Activated effector memory CD4-positive, alpha-beta T cell treated with anti-CD3 and anti-CD28 coated beads, Interleukin-2, amount 50 U/mL, for 16 hours (primary cell): ENCODE data around the gene UGT1A6.

ENCODE experiments used
- DNase-seq: peaks from one replicate; pipeline ENCODE4 v3.0.0-alpha.2; 2020

The UGT1A6 gene

DNA sequence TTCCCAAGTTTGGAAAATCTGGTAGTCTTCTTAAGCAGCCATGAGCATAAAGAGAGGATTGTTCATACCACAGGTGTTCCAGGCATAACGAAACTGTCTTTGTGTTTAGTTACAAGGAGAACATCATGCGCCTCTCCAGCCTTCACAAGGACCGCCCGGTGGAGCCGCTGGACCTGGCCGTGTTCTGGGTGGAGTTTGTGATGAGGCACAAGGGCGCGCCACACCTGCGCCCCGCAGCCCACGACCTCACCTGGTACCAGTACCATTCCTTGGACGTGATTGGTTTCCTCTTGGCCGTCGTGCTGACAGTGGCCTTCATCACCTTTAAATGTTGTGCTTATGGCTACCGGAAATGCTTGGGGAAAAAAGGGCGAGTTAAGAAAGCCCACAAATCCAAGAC lies 79.5 kb downstream of the UGT1A6 start:
- DNase-seq = no peak

DNA sequence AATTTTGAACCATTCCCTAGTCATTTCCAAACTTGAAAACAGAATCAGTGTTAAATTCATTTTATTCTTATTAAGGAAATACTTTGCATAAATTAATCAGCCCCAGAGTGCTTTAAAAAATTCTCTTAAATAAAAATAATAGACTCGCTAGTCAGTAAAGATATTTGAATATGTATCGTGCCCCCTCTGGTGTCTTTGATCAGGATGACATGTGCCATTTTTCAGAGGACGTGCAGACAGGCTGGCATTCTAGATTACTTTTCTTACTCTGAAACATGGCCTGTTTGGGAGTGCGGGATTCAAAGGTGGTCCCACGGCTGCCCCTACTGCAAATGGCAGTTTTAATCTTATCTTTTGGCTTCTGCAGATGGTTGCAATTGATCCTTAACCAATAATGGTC lies 79.9 kb downstream of the UGT1A6 start:
- no peak for DNase-seq

DNA sequence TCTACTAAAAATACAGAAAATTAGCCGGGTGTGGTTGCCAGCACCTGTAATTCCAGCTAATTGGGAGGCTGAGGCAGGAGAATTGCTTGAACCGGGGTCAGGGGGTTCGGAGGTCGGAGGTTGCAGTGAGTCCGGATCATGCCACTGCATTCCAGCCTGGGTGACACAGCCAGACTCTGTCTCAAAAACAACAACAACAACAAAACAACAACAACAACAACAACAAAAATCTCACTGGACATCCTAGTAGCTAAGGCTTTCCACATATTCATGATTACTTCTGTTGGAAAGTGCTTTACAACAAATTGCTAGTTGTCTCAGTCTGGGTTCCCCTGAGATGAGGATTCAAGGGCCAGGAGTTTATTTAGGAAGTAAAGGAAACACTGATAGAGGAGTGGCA lies 81.2 kb downstream of the UGT1A6 start:
- no peak for DNase-seq

DNA sequence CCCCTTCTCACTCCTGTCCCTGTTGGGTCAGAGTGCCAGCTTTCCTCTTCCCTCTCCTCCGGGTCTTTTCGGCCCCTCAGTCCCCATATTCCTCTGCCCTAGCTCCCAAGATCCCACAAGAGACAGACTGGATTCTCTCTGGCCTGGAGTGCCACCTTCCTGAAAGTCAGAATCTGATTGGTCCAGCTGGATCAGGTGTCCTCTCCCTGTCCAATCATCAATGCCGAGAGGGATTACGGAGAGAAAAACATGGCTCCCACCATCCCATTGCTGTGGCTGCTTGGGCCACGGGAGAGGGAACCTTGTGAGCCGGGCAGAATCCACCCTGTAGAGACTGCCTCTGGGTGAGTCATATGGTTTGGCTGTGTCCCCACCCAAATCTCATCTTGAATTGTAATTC lies 82.7 kb downstream of the UGT1A6 start:
- no peak for DNase-seq

DNA sequence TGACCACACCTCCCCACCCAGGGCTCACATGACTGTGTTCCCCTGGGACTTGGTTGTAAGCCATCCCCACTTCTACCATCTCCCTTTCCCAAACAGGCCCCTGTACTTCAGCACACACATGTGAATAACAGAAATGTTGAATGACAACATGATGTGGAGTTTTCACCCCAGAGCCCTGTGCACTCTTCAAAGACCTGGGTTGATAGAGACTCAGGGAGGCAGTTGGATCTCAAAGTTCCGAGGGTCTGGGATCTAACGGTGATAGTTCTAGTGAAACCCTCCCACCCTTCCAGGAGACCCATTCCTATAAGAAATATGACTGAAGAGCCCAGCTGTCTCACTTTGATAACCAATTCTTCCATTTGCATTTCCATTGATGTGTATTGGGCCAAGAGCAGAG lies 85.3 kb downstream of the UGT1A6 start, which contains the start of gene MROH2A:
TSS of gene MROH2A (plus strand) at position 301 of the 400 bp plus-strand sequence. CDS start 1,029 bp downstream, outside the sequence.
- no peak for DNase-seq

DNA sequence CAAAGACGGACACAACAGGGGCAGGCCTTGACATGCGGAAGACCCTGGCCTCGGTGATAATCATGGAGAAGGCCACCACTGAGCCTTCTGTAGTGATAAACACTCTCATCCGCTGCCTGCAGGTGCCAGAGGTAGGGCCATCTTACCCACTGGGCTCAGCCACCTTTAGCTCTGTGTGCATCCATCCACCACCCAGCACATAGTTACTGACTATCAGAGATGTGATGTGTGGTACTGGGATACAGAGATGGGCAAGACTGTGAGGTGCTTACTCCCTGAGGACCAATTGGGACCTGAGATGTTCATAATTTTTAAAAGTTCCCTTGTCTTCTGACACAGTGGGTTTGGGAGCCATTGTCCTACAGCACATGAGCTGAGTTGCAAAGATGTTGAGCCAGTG lies 87.0 kb downstream of the UGT1A6 start:
- DNase-seq = no peak

DNA sequence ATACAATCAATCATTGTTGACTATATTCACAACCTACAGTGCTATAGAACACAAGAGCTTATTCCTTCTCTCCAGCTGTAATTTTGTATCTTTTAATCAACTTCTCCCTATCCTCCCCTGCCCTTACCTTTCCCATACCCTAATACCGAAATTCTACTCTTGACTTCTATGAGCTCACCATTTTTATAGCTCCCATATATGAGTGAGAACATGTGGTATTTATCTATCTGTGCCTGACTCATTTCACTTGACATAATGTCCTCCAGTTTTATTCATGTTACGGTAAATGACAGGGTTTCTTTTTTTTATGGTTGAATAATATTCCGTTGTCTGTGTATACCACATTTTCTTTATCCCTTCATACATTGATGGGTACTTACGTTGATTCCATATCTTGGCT lies 88.1 kb downstream of the UGT1A6 start:
- DNase-seq = no peak

DNA sequence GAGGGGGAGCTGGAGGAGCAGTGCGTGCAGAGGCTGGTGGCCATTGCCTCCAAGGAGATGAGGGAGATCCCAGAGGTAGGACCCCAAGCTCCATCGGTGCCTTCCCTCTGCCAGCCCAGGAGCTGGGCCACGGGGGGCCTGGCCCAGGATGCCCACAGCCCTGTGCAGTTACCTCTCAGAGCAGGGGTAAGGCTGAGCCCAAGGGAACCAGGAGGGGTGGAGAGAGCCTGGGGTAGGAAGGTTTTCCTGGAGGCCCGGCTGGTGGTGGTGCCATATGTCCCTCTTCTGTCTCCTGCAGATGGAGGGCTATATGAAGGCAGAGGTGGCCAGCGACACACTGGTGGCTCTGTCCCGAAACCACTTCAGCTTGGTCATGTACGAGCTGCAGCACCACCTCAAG lies 96.9 kb downstream of the UGT1A6 start:
- no peak for DNase-seq

DNA sequence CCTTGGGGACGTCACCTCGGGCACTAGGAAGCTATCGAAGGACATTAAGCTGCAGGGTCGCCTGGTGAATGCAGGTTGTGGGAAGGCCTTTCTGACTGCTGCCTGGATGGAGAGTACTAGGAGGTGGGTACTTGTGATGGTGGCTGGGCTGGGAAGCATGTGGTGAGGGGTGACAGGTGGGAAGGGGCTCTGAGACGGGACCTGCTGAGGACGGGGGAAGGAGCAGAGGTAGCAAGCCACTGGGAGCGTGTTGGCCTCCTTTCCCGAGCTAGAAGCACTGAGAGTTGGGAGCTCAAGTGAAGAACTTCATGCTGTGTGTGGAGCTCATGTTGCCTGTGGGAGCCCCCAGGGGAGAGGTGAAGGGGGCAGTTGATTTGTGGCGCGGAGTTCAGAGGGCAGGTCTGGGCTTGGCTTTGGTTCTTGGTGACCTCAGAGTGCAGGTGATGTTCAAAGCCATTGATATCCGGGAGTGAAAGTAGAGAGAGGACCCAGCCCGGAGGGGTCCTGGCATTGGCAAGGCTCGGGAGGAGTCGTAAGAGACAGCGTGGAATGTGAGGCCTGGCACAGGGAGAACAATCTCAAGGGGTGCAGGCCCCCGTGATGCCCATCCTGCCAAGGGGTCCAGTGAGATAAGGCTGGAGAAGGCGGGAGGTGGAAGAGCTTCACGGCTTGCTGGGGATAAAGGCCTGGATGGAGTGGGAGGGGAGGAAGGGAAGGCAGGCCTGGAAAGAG lies 98.6 kb downstream of the UGT1A6 start:
- no peak for DNase-seq

DNA sequence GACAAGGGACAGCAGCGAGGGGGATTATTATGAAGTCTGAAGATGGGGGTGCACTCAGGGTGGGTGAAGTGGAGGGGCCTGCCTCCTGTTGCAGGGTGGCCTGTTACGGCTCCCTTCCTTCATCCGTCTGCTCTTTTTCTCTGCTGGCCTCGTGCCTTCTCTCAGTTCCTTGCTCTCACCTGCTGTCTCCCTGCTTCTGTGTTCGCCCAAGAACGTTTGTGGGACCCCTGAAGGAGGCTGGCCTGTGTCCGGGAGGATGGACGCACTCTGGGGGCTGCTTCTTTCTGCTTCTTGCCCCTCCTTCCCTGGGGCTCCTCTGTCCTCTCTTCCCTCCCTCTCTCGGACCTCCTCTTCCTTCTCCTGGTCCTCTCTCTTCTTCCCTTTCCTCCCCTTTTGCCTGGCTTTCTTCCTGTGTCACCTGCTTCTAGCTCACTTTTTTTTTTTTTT lies 99.2 kb downstream of the UGT1A6 start:
- DNase-seq = peak; percentile 54

DNA sequence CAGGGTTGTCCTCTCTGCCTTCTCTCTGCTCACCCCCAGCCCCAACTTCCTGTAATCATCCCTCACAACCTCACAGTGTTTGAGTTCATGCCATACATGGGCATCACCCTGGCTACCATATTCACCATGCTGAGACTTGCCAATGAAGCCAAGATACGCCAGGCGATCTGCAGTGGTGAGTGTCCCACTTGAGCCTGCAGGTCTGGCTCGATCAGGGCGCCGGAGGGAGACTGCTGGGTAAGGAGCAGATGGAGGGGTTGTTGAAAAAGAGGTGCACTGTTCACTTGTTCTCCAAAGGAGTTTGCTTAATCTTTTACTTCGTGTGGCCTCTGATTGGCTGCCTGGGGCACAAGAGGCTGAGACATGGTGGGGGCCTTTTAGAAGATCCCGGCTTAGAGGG lies 100.0 kb downstream of the UGT1A6 start:
- no peak for DNase-seq

DNA sequence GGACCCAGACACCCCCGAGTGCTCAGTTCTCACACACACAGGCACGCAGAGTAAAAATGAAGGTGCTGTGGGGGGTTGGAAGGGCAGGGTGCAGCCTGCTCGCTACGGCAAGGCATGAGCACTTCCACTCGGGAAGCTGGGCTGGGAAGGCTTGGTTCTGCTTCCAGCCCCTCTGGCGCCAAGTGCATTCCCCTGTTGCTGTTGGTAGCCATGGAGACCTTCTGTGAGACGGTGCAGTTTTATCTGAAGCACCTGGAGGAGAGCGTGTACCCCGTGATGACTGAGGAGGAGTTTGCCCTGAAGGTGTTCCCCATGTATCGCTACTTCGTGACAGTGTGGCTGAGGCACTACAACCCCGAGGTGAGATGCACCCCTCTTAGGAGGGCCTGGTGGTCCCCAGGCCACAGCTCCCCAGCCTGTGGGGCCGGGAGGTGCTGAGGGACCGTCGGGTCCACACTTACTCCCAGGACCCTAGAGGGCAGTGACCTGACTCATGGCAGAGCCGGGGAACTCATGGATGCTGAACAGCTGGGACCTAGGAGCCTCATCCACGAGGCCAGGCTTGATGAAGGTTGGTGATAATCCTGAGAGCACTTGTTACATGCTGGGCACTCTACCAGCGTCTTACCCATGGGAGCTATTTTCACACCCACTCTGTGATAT lies 100.9 kb downstream of the UGT1A6 start:
- DNase-seq = peak; percentile 49

DNA sequence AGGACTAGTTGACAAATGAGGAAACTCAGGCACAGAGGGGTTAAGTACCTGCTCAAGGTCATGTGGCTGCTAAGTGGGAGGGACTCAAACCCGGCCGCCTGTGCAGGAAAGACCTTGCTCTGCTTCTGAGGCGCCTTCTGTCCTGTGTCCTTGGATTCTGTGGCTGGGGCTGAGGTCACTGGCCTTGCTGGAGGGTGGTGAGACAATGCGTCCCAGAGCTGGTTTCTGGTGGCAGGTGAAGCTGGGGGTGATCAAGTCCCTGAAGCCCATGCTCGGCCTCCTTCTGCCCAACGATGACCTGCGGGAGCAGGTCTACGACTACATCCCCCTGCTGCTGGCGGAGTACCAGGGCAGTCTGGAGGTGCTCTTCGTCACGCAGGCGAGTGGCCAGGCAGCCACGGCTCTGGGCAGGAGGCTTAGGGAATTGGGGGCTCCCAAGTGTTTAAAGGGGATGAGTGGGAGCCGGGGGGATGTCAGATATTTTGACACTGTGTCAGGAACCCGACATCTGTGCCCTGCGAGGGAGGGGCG lies 101.5 kb downstream of the UGT1A6 start:
- peak; percentile 57 for DNase-seq

DNA sequence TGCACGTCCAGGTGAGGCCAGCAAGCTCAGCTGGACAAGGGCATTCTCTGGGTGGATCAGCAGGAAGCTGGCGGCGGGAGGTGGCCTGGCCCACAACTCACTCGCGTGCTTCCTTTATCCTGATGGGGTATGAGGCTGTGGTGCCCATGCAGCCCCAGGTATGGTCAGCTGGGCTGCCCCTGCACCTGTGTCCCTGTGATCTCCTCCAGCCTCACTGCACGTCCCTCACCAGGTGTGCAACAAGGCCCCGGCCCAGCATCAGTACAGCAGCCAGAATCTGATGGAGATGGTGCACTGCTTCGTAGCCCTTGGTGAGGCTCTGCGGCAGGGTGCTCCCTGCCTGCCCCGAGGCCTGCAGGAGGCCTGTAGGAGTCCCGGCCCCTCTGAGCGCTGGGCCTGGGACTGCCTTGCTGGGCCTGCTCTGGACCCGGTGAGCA lies 103.1 kb downstream of the UGT1A6 start:
- DNase-seq = no peak

DNA sequence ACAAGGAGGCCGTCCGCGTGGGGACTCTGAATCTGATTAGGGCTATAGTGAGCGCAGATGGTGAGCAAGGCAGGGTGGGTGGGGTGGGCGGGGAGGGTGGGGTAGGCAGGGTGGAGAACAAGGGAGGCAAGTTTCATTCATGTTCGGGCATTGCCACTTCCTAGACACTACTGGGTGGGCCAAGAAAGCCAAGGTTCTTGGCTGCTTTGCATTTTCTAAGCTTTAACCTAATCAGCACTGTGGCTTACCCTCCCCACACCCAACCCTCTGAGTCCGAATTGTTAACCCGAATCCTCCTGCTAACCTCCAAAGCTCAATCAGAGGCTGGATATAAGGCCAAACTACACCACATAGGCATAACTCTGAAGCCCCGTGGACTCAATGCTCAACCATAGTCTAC lies 103.6 kb downstream of the UGT1A6 start:
- DNase-seq = no peak

DNA sequence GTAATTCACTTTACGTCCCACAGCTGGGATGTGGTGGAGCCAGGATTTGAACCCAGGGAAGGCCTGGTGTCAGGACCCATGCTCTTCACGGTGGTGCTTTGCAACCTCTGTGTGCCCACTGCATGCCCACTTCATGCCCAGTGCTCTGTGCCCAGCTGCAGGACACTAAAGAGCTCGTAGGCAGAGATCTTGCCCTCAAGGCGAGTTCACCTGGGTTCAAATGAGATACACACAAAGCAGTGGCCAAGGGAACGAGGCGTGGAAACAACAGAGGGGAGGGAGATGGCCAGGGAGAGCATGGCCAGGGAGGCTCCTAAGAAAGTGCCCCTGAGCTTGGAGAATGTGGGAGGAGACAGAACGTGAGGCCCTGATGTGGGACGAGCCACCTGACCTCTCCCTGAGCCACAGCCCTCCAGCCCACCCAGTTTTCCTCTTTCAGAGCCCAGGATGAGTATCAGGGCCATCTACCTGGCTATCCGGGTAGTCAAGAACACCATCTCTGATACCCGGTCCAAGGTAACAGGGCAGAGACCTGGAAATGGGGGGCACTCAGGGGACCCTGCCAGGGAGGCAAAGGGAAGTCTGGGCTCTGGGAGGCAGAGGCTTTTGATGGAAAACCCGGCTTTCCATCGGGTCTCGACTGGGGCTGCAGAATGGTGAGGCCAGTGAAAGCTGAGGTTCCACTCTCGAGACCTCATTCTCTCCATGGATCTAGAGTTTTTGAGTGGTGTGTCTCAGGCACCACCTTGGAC lies 105.8 kb downstream of the UGT1A6 start:
- no peak for DNase-seq

DNA sequence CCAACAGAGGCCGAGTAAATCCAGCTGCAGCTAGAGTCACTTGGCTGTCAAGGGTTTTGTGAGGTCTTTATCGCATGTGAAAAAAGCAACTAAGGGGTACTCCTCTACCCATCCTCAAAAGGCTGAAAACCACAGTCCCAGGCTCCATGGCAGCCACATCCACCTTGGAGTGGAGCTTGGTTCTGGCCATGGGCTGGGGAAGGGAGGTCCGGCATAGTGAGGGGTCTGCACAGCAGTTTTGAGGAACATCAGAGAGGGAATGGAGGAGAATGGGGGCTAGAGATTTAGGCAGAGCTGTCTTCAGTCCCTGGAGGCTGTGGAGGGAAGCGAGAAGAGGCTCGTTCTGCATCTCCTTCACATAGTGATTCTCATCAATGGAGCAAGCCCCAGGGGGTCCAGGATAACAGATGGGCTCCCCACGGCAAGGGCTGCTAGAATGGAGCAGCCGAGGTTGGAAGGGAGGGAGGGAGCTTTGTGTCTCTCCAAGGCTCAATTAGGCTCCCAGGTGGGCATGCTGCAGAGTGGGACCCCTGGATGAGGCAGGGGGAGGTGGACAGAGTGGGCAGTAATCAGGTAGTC lies 106.5 kb downstream of the UGT1A6 start:
- peak; percentile 53 for DNase-seq

DNA sequence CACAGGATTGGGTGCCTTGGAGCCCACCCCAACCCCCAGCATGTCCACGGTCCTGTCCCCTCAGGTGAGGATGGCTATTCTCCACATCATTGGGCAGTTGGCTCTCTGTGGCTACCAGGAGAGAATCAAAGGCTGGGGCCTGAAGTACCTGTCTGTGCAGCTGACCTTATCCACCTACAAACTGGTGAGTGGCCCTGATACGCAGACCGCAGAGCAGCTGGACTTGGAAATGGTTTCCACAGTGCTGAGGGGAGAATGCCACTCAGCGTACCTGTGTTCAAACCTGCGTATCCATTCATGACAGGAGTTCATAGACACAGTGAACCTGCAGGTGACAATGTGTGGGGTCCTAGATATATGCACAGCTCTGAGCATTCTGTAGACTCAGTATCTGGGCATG lies 107.0 kb downstream of the UGT1A6 start:
- peak; percentile 41 for DNase-seq

DNA sequence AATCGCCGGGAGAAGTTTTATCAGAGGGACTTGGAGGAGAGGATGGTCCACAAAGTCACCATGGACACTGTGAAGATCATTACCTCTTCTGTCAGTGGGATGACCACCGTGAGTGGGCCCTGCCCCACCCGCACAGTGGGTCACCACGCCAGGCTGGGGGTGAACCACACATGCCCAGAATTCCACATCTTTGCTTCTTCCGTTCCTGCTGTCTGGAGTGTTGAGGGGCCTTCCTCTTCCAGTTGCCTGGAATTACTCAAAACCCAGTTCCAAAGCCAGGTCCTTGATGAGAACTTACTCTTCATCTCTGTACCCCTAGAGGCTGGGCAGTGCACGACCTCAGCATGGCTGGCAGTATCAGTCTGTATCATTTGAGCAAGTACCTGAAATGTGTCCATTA lies 107.5 kb downstream of the UGT1A6 start:
- no peak for DNase-seq

DNA sequence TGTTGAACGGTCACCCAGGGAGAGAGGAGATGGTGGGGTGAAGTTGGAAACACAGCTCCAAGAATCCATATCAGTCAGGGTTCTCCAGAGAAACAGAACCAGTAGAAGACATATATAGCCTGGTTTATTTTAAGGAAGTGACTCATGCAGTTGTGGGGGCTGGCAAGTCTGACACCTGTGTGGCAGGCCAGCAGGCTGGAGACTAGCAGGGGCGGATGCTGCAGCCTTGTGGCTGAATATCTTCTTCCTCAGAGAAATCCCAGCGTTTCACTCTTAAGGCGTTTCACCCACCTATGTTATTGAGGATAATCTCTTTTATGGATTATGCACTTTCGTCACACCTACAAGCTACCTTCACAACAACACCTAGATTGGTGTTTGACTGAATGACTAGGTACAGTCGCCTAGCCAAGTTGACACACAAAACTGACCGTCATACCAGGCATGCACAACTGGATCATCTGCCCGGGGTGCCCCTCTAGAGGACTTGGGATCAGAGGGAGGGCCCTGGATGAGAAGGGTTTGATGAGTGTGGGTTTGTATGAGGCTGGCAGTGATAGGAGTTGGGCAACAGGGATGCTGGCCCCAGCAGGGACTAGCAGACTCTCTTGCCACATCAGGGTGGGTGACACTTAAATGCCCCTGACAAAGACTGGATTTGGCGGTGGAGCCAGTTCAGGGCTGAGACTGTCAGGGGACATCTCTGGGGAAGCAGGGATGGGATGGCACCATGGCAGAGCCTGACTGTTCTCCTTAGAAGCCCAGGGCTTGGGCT lies 108.9 kb downstream of the UGT1A6 start:
- DNase-seq = peak; percentile 55

DNA sequence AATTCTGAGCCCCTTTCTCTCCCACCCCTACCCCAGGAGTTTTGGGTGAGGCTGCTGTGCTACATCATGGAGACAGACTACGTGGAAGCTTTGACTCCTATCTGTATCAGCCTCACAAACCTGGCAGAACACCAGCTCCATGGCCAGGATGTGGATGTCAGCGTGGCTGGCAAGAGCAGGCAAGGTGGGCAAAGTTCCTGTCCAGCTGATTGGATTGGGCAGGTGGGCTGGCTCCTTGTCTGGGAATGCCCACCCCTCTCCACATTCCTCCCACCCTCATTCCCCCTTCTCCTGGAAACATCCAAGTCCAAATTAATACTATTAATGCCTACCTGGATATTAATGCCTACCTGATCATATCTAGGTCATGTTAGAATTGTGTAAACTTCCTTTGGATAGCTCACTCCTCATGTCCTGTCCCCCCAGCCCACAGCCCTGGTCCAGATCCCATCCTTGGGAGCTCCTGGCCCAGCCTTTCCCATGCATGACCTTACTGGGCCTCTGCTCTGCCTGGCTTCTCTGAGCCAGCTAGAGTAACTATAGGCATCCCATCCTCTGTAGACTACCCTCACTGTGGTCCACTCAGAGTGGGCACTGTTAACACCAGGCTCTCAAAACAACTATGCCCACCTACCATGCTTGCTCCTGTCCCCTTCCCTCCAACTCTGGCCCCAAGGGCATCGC lies 109.6 kb downstream of the UGT1A6 start:
- DNase-seq = no peak
